GM04503 (cell line): ENCODE data around the gene LAMA4.

Experiments used
- DNase-seq: peaks from one replicate; pipeline ENCODE4 v3.0.0-alpha.2; 2012; ENCODE audit warnings: low read depth

LAMA4 gene

GRCh38 chr6:112253841-112254816 lies at the start of gene LAMA4:
TSS of gene LAMA4 (minus strand) at chr6:112254567. CDS start at chr6:112254150, 417 bp downstream.
- DNase-seq: no peak

- DNase-seq: no peak
These were observed 47.9 kb upstream of the LAMA4 start for GRCh38 chr6:112302142-112302705.

GRCh38 chr6:112300896-112301295 lies 46.5 kb upstream of the LAMA4 start:
- no peak for DNase-seq

GRCh38 chr6:112298816-112299281 lies 44.5 kb upstream of the LAMA4 start:
- peak; percentile 83 for DNase-seq

- peak; percentile 86 for DNase-seq
These were observed 43.8 kb upstream of the LAMA4 start for GRCh38 chr6:112298021-112298745.

GRCh38 chr6:112296694-112297093 lies 42.3 kb upstream of the LAMA4 start:
- DNase-seq: no peak

GRCh38 chr6:112296122-112296521 lies 41.8 kb upstream of the LAMA4 start:
- no peak for DNase-seq

GRCh38 chr6:112291161-112291762 lies 36.9 kb upstream of the LAMA4 start:
- no peak for DNase-seq

- peak; percentile 68 for DNase-seq
These were observed 34.7 kb upstream of the LAMA4 start for GRCh38 chr6:112289038-112289566.

GRCh38 chr6:112288475-112288874 lies 34.1 kb upstream of the LAMA4 start:
- no peak for DNase-seq

- no peak for DNase-seq
These were observed 33.3 kb upstream of the LAMA4 start for GRCh38 chr6:112287577-112288225.

GRCh38 chr6:112286500-112287144 lies 32.3 kb upstream of the LAMA4 start:
- DNase-seq: no peak

- DNase-seq: no peak
These were observed 31.6 kb upstream of the LAMA4 start for GRCh38 chr6:112286010-112286409.

GRCh38 chr6:112284603-112285002 lies 30.2 kb upstream of the LAMA4 start:
- no peak for DNase-seq

GRCh38 chr6:112283621-112284020 lies 29.3 kb upstream of the LAMA4 start:
- DNase-seq: no peak

GRCh38 chr6:112281821-112282615 lies 27.7 kb upstream of the LAMA4 start:
- peak; percentile 71 for DNase-seq

GRCh38 chr6:112279031-112279935 lies 24.9 kb upstream of the LAMA4 start:
- no peak for DNase-seq

GRCh38 chr6:112275365-112275764 lies 21.0 kb upstream of the LAMA4 start:
- DNase-seq: no peak

- no peak for DNase-seq
These were observed 20.4 kb upstream of the LAMA4 start for GRCh38 chr6:112274774-112275173.
